GM19395 (cell line): ENCODE measurements around the gene CPO.
"Not testable (repeated sequence)": the region's sequence is repeated elsewhere in the genome, so short reads cannot be mapped to it uniquely, and the experiment has no call there.

Experiments used
- ATAC-seq: cut with Tn5 transposase; IDR thresholded peaks from one replicate; pipeline ENCODE4 v1.9.1; 2021; ENCODE audit warnings: mild to moderate bottlenecking, moderate library complexity; ENCODE audit not compliant: unreplicated experiment

The CPO gene, protein sequence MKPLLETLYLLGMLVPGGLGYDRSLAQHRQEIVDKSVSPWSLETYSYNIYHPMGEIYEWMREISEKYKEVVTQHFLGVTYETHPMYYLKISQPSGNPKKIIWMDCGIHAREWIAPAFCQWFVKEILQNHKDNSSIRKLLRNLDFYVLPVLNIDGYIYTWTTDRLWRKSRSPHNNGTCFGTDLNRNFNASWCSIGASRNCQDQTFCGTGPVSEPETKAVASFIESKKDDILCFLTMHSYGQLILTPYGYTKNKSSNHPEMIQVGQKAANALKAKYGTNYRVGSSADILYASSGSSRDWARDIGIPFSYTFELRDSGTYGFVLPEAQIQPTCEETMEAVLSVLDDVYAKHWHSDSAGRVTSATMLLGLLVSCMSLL

DNA sequence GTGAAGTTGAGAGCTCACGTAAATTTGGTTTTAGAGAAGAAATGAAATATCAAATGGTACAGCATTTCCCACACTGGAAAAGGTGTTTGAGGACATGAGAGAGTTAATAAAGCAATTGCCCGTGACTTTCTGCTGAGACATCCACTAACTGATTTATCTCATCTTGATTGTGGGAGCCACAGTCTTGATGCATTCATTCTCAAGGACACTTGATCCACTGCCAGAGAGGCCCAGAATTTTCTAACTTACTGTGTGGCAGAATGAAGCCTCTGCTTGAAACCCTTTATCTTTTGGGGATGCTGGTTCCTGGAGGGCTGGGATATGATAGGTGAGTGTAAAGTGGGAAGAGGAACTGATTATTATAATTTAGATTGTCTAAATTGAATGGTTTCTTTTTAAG lies at the start of gene CPO:
TSS of gene CPO (plus strand) at position 179 of the 400 bp plus-strand sequence. CDS start at position 261, 82 bp downstream.
- no peak for ATAC-seq

DNA sequence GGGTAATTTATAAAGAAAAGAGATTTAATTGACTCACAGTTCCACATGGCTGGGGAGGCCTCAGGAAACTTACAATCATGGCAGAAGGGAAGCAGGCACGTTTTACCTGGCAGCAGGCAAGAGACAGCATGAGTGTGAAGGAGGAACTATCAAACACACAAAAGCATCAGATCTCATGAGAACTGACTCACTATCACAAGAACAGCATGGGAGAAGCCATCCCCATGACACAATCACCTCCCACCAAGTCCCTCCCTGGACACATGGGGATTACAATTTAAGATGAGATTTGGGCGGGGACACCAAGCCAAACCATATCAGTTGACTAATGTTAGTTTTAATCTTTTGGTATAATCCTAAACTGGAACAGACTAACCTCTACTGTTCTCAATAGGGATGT lies 49.1 kb upstream of the CPO start:
- ATAC-seq, result no peak

DNA sequence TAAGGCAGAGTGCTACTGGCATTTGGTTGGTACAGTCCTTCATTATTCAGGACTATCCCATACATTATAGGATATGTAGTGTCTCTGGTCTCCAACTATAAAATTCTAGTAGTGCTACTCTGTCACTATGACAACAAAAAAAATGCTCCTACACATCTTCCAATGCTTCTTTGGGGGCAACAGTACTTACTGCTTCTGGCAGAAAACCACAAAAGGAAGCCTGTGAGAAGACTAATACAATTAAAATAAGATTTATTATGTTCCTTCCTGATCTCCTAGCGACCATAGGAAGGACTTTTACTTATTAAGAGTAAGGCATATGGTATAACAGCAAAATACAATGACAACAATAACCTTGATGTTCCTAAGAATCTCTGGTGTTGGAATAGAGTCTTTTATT lies 48.4 kb upstream of the CPO start:
- ATAC-seq, result no peak

DNA sequence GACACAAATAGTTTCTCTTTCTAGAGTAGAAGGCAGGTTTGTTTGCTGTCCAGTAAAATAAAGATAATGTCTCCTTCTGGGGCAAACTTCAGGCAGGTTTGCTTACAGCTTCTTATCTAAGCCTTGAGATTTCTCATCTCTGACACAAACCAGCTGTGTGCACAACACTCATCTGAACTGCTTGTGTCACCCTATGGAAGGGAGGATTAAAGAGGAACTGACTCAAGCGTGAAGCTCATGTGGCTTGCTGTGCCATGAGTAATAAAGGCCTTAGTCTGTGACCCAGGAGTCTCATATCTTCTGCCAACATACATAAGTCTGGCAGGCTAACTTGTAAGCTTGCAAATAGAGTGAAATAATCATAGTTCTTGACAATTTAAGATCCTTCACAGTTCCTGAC lies 24.2 kb upstream of the CPO start:
- no peak for ATAC-seq

DNA sequence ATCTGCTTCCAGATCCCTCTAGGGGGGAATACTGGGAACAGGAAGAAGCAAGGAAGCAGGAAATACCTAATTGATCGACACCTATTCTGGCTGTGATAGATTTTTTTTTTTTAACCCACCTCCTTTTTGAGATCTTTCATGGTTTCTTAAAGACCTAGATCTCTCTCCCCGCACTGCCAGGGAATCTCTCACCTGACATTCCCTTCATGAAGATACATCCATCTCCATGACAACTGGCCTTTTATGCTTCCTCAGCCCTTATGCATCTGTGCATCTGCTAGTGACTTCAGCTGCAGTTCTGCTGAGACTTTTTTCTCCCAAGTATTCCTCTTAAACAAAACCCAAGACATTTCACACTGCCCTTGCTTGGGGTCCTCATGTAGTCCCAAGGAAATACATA lies 21.1 kb upstream of the CPO start:
- no peak for ATAC-seq

DNA sequence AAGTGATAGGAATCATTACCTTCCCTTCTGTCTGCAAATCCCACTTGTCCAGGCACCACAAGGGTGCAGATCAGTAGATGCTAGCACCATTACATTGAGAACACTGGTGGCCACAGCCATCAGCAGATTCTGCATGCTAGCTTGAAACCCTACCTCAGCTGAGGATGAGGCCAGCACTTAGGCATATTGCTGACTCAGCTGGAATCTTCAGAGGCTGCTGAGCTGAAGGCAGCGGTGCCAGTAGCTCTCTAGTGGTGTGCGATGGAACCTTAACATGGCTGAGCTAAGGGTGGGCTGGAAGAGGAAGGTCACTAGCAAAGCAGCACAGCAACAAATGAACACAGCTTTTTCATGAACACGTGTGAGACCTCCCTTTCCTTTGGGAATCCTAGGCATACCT lies 19.0 kb upstream of the CPO start:
- ATAC-seq, result no peak

DNA sequence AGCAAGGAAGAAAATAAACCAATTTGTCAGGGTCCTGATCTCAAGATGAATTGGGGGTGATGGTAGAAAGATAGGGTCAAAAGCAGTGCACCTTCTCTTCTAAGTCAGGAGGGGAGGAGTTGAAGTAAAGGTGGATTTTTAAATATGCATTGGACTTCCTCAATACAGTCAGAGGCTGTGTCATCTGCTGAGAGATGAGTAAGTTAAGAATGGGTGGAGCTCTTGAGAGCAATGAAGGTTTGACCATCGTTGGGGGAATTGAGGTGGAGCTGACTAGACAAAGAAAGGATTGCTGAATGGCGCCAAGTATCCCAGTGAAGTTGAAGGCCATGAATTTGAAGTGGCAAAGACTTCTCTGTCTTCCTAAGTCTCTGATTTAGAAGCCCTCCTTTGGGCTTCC lies 18.4 kb upstream of the CPO start:
- ATAC-seq, result no peak

DNA sequence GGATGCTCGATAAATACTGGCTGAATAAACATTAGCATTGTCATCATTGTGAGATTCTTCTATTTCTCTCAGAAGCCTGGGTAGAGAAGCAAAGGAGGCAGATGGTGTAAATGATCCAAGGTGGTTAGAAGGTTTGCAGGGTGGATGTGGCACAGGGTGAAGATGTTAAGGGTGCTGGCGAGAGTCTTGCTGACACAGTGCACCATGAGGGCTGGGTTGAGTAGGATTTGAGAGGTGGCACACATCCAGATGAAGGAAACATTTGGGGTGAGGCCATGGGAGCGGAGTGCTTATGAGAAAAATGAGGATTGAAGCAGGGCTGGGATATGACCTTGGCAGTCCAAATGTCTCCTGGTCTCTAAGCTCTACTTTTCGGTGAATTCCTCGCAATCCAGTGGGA lies 17.8 kb upstream of the CPO start:
- no peak for ATAC-seq

DNA sequence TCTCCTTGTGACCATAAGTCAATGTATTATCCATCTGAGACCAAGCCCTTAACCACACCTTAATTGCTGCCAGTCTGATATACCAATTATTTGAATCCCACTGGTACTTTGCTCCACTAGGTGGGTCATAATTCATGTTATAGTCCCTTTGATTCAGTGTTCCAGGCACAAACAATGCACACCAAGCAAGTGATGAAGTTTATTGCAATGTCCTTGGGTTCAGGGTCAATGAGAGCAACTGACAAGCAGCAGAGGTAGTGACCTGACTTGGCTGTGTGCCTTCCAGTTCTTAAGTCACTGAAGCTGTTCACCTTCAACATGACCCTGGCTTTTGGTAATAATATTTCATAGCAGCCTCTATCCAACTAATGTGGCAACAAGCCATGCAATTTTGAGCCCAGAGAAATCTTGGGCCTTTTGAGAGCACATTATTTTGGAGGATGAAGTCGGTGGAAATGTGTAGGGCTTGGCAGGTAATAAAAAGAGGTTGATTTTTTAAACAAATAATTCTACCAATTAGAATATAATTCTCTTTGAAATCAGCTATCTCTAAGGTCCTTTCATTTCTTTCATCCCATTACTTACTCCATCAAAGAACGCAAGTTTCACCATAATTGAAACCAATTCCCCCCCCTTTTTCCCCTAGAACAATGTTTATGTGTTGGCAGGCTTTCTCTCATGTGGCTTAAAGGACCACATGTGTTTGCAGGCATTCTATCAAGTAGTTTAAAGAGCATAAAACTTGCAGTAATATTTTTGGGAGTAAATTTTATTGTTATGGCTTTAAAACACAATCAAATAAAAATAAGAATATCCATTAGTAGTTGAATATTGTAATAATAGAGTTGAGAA lies 3.1 kb upstream of the CPO start:
- ATAC-seq, result no peak

DNA sequence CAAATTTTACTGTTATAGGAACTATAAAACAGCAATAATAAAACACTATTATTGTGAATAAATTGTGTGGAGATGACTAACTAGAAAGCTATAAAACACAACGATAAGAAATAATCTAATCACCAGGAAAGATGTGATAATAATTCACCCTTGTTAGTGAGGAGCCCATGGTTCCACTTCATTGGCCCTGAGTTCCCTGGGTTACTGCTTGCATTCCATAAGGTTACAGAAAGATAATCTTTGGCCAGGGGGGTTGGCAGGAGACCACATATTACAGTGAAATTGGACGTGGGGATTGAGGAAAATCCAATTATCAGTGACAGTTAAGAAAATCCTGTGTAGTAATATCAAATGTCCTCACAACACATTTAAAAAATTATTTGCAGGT lies 2.5 kb upstream of the CPO start:
- ATAC-seq, result no peak

DNA sequence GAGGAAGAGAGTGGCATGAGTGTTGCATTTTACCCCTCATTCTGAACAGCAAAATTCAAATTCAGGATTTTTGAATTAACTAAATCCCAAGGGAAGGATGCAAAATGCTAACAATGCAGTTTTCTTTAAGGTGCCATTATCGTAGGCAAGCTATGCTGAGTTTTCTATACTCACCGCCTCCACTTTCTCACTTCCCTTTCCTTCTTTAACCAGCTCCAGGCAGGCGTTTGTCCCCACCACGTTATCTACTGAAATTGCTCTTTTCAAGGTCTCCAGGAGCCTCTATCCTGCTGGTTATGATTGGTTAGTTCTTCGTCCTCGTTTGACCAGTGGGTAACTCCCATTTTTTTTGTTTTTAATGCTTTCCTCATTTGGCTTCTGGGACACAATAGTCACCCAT lies 1.8 kb upstream of the CPO start:
- peak; percentile 97 for ATAC-seq

DNA sequence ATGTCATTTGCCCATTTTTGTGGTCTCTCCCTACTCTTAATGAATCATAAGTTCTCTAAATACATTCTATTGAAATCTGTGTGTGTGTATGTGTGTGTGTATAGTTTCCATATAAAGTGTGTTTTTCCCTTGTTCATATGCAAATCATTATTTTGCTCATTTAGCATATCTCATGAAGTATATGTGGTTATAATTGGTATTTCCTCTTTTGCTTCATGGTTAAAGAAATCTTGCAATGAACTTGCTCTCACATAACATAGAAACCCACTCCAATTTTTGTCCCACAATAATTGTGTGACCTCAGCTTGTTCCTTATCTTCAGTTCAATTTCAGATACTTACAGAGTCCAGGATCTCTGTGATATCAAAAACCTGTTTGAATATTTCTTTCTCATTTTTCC lies 1.2 kb downstream of the CPO start:
- no peak for ATAC-seq

DNA sequence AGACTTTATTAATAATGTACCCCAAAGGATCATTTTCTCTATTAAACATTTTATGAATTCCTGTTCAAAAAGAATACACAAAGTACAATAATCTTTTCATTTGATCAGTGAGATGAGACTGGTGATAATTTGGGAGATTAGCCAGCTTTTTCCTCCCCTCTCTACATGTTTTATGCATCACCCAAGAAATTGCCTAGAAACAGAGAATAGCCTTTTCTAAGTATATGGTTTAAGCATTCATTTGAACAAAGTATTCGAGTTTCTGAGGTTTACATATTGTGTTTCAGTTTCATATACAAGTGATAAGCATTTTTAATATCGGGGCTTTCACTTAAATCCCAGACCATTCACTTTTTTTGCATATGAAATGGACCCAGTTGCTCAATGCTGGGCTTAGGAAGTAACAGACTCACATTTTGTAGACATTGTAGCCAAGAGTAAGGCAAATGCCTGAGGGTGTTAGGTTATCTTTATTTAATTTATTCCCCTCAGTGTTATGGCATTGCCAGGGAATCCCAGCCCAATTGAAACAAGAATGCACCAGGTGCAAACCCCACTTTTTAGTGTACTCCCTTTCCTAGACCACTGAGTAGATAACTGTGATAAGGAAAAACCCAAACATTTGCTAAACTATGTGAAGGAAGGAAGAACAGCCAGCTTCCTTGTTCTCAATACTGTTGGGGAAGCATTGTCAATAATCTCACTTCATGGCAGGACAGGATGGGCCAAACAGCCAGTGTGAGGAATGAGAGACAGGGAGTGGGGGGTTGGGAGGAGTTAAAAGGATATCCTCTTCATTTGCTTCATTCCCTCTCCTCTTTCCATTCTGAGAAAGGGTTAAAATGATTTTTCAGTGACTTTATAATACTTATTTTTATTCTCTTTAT lies 3.5 kb downstream of the CPO start:
- ATAC-seq, result no peak

DNA sequence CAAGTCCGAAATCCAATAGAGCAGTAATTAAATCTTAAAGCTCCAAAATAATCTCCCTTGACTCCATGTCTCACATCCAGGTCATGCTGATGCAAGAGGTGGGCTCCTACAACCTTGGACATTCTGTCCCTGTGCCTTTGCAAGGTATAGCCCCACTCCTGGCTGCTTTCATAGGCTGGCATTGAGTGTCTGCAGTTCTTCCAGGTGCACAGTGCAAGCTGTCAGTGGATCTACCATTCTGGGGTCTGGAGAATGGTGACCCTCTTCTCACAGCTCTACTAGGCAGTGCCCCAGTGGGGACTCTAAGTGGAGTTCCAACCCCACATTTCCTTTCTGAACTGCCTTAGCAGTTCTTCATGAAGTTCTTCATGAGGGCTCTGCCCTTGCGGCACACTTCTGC lies 14.1 kb downstream of the CPO start:
- not testable (repeated sequence) for ATAC-seq

DNA sequence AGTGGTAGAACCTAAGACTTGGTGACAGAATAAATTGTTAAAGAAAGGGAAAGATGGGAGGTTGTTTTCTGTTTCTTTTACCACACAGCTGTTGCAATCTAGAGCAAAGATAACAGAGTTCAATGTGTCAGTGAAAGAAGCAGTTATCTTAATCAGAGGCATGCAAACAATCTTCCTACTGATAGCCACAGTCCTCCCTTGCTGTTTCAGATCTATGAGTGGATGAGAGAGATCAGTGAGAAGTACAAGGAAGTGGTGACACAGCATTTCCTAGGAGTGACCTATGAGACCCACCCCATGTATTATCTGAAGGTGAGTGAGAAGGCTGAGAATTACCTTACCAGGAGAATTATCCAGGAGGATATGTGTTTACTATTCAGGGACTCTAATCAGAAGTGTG lies 15.9 kb downstream of the CPO start:
- ATAC-seq, result no peak

DNA sequence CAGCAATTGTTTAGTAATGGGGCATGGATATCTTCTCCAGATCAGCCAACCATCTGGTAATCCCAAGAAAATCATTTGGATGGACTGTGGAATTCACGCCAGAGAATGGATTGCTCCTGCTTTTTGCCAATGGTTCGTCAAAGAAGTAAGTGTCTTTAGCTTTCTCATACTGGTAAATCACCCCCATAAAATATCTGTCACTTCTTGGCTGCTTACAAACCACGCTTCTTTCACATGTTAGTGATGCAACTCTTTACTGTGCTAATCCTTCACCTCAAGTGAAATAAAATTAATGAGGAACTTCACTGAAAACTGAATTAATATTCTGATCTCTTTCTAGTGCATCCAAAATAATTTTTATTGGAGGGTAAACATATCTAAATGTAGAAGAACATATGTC lies 18.9 kb downstream of the CPO start:
- no peak for ATAC-seq

DNA sequence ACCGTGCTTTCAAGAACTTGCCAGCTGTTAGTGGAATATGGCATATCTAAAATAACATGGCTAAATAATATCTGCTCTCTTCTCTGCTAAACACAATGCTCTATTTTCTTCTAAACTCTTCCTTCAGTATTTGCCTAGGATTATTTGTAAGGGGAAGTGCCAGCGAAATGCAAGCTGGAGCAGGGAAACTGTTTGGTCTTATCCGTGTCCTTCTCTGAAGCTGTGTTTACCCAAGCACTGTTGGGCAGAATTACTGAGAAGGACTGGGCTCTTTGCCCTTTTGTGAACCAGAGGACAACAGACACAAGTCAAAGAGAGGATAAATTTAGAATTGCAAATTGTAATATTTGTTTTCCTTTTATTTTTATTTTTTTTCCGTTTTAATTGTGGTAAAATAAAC lies 23.6 kb downstream of the CPO start:
- no peak for ATAC-seq

DNA sequence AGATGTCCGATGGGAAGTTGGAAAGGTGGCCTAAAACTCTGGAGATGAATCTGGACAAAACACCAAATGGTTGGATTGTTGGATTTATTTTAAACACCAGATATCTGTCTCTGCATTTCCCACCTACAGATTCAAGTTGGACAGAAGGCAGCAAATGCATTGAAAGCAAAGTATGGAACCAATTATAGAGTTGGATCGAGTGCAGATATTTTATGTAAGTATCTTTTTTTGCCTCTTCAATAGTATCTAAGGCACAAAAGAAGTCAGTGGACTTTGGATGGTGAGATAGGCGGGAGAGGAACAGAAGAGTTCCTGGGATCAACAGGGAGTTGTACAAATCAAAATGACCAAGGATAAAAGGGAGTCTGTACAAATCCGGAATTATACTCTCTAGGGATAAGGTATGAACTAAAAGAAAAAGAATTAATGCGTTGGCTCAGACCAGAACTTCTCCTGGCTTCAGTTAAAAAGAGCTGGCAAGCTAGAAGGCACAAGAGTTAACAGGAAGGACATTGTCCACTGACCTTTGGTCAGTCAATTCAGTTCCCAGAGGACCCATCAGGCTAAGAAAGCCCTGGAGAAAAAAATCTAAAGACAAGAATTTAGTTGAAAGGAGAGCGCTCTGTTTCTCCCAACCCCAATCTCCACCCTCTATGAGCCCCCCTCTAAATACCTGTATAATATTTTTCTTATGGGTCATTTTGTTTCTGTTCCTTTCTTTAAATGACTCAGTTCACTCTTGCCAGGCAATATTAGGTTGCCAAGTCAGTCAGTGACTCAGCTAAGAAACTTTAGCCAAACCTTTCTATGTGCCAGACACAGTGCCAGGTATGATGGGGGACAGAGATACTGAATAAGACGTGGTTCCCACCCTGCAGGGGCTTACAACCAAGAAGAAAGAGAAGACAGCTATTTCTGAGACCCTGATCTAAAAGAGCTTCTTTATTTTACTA lies 29.1 kb downstream of the CPO start:
- ATAC-seq, result no peak

DNA sequence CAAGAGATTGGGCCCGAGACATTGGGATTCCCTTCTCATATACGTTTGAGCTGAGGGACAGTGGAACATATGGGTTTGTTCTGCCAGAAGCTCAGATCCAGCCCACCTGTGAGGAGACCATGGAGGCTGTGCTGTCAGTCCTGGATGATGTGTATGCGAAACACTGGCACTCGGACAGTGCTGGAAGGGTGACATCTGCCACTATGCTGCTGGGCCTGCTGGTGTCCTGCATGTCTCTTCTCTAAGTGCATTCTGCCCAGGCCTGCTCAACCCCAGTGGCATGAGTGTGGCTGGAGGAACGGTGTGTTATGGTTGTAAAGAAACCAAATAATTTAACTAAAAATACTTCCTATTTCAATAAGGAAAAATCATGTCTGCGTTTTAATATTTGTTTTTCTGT lies 29.9 kb downstream of the CPO start:
- ATAC-seq, result no peak
